ENCODE results near the gene COL5A1.

The COL5A1 gene

DNA sequence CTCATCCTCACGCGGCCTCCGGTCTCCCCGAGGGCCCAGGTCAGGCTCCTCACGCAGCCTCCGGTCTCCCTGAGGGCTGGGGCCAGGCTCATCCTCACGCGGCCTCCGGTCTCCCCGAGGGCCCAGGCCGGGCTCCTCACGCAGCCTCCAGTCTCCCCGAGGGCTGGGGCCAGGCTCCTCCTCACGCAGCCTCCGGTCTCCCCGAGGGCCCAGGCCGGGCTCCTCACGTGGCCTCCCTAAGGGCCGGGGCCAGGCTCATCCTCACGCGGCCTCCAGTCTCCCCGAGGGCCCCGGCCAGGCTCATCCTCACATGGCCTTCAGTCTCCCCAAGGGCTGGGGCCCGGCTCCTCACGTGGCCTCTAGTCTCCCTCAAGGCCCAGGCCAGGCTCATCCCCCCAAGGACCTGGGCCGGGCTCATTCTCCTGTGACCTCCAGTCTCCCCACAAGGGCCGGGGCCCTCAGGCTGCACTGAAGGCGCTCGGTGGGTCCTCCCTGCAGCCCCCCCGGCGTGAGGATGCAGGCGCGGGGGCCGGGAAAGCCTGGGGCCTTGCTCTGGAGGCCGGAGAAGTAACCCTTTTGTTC, 187.8 kb downstream of the COL5A1 start:
- ATAC-seq: no peak
- TF ChIP-seq CSDC2 (CRISPR knock-in tag; IDR thresholded peaks at IDR 0.05) (no peak), TCF4 (CRISPR knock-in tag; IDR thresholded peaks at IDR 0.05; ENCODE audit: borderline replicate concordance) (no peak), GLIS3 (CRISPR knock-in tag; IDR thresholded peaks at IDR 0.05) (no peak), OSR1 (CRISPR knock-in tag; IDR thresholded peaks at IDR 0.05) (no peak), ZFP30 (CRISPR knock-in tag; IDR thresholded peaks at IDR 0.05) (no peak), ZC3H10 (CRISPR knock-in tag; IDR thresholded peaks at IDR 0.05) (no peak), ZNF8 (CRISPR knock-in tag; IDR thresholded peaks at IDR 0.05) (no peak), ARNTL (CRISPR knock-in tag; IDR thresholded peaks at IDR 0.05; ENCODE audit: borderline replicate concordance, low read depth) (no peak), ZNF70 (CRISPR knock-in tag; IDR thresholded peaks at IDR 0.05) (no peak), RARB (CRISPR knock-in tag; IDR thresholded peaks at IDR 0.05) (no peak), SNAI2 (CRISPR knock-in tag; IDR thresholded peaks at IDR 0.05) (no peak), PPARA (CRISPR knock-in tag; IDR thresholded peaks at IDR 0.05; ENCODE audit: borderline replicate concordance) (no peak), ESRRG (CRISPR knock-in tag; IDR thresholded peaks at IDR 0.05) (no peak)
- TF ChIP-seq, protein P1, sequence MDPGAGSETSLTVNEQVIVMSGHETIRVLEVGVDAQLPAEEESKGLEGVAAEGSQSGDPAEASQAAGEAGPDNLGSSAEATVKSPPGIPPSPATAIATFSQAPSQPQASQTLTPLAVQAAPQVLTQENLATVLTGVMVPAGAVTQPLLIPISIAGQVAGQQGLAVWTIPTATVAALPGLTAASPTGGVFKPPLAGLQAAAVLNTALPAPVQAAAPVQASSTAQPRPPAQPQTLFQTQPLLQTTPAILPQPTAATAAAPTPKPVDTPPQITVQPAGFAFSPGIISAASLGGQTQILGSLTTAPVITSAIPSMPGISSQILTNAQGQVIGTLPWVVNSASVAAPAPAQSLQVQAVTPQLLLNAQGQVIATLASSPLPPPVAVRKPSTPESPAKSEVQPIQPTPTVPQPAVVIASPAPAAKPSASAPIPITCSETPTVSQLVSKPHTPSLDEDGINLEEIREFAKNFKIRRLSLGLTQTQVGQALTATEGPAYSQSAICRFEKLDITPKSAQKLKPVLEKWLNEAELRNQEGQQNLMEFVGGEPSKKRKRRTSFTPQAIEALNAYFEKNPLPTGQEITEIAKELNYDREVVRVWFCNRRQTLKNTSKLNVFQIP (CRISPR knock-in tag; IDR thresholded peaks at IDR 0.05; ENCODE audit: borderline replicate concordance, low read depth): no peak
- TF ChIP-seq, protein P2, sequence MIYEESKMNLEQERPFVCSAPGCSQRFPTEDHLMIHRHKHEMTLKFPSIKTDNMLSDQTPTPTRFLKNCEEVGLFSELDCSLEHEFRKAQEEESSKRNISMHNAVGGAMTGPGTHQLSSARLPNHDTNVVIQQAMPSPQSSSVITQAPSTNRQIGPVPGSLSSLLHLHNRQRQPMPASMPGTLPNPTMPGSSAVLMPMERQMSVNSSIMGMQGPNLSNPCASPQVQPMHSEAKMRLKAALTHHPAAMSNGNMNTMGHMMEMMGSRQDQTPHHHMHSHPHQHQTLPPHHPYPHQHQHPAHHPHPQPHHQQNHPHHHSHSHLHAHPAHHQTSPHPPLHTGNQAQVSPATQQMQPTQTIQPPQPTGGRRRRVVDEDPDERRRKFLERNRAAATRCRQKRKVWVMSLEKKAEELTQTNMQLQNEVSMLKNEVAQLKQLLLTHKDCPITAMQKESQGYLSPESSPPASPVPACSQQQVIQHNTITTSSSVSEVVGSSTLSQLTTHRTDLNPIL (CRISPR knock-in tag; IDR thresholded peaks at IDR 0.05; ENCODE audit: low read depth): no peak
- TF ChIP-seq, protein P3, sequence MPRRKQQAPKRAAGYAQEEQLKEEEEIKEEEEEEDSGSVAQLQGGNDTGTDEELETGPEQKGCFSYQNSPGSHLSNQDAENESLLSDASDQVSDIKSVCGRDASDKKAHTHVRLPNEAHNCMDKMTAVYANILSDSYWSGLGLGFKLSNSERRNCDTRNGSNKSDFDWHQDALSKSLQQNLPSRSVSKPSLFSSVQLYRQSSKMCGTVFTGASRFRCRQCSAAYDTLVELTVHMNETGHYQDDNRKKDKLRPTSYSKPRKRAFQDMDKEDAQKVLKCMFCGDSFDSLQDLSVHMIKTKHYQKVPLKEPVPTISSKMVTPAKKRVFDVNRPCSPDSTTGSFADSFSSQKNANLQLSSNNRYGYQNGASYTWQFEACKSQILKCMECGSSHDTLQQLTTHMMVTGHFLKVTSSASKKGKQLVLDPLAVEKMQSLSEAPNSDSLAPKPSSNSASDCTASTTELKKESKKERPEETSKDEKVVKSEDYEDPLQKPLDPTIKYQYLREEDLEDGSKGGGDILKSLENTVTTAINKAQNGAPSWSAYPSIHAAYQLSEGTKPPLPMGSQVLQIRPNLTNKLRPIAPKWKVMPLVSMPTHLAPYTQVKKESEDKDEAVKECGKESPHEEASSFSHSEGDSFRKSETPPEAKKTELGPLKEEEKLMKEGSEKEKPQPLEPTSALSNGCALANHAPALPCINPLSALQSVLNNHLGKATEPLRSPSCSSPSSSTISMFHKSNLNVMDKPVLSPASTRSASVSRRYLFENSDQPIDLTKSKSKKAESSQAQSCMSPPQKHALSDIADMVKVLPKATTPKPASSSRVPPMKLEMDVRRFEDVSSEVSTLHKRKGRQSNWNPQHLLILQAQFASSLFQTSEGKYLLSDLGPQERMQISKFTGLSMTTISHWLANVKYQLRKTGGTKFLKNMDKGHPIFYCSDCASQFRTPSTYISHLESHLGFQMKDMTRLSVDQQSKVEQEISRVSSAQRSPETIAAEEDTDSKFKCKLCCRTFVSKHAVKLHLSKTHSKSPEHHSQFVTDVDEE (CRISPR knock-in tag; IDR thresholded peaks at IDR 0.05): no peak
- TF ChIP-seq, protein P4, sequence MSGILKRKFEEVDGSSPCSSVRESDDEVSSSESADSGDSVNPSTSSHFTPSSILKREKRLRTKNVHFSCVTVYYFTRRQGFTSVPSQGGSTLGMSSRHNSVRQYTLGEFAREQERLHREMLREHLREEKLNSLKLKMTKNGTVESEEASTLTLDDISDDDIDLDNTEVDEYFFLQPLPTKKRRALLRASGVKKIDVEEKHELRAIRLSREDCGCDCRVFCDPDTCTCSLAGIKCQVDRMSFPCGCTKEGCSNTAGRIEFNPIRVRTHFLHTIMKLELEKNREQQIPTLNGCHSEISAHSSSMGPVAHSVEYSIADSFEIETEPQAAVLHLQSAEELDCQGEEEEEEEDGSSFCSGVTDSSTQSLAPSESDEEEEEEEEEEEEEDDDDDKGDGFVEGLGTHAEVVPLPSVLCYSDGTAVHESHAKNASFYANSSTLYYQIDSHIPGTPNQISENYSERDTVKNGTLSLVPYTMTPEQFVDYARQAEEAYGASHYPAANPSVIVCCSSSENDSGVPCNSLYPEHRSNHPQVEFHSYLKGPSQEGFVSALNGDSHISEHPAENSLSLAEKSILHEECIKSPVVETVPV (CRISPR knock-in tag; IDR thresholded peaks at IDR 0.05): no peak

DNA sequence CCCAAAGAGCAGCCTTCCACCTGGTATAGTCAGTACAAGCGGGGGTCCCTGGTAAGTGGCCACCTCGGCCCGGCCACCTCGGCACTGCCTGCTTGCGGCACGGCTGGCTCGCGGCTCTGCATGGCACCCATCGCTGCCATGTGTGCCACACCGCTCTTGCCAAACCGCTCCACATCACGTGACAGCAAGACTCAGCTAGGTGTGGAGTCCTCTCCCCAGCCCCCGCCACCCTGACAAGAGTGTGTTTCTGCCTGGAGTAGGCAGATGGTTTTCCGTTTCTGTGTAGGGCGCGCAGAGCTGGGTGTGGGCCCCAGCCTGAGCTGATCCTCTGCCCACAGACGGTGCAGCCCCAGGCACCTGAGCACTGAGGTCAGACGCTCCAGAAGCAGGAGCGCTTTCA, 188.5 kb downstream of the COL5A1 start:
- ATAC-seq: no peak
- TF ChIP-seq BACH2 (CRISPR knock-in tag; IDR thresholded peaks at IDR 0.05; ENCODE audit: borderline replicate concordance) (no peak), PPARA (CRISPR knock-in tag; IDR thresholded peaks at IDR 0.05; ENCODE audit: borderline replicate concordance) (no peak), ZNF70 (CRISPR knock-in tag; IDR thresholded peaks at IDR 0.05) (no peak), ZNF565 (CRISPR knock-in tag; conservative IDR thresholded peaks at IDR 0.05; ENCODE audit: low read depth) (no peak), CSDC2 (CRISPR knock-in tag; IDR thresholded peaks at IDR 0.05) (no peak), GLIS3 (CRISPR knock-in tag; IDR thresholded peaks at IDR 0.05) (no peak), ARNTL (CRISPR knock-in tag; IDR thresholded peaks at IDR 0.05; ENCODE audit: borderline replicate concordance, low read depth) (no peak), TOX (CRISPR knock-in tag; IDR thresholded peaks at IDR 0.05; ENCODE audit: borderline replicate concordance) (no peak), ZC3H10 (CRISPR knock-in tag; IDR thresholded peaks at IDR 0.05) (no peak), ESRRG (CRISPR knock-in tag; IDR thresholded peaks at IDR 0.05) (no peak), TCF4 (CRISPR knock-in tag; IDR thresholded peaks at IDR 0.05; ENCODE audit: borderline replicate concordance) (no peak), ZFP30 (CRISPR knock-in tag; IDR thresholded peaks at IDR 0.05) (no peak)
- TF ChIP-seq, protein P3 (CRISPR knock-in tag; IDR thresholded peaks at IDR 0.05): no peak
- TF ChIP-seq, protein P4 (CRISPR knock-in tag; IDR thresholded peaks at IDR 0.05): no peak

All from SK-N-SH treated with all-trans-retinoic acid at 6 μM for 48 hours (cell line).